Measurements from ENCODE around the gene MGLL. TPM values are rescaled to one million over a fixed set of nuclear protein-coding genes. Genes with fewer than 3 reads are reported as not detected.

MGLL gene
- total RNA-seq, result 100 to 1,000 TPM in 5 of 6 experiments, 10 to 100 TPM in 1; 97.0 to 168 (median 115) TPM
- long read RNA-seq, full-length matches to known transcripts, result 53 of 81 reads
- long read RNA-seq, partial matches to known transcripts, result 4 of 81 reads
- long read RNA-seq, other reads (novel, unspliced or antisense), result 24 of 81 reads

GRCh38 chr3:127822041-127822681, at the start of gene MGLL:
Gene MGLL (minus strand): TSS chr3:127822515. CDS start chr3:127822318, 197 bp downstream.
- no peaks in the 10 kb centered on the region for H3K27me3 ChIP-seq
- H3K4me1 ChIP-seq, result peaks cover 0 to 45% (median 14%) of the 10 kb centered on the region in 4 donors
- ATAC-seq, result peak; percentile 4 to 37 (median 18)
- intact Hi-C loops (cut with DNase I), result no loop called here
- no peaks in the 10 kb centered on the region for H3K36me3 ChIP-seq
- H3K4me3 ChIP-seq, result peak within 1 kb of the TSS; percentile 58 to 87 (median 68)
- TF ChIP-seq CTCF (IDR thresholded peaks at IDR 0.05) (no peak), POLR2A (IDR thresholded peaks at IDR 0.05) (peak; percentile 8)
- no peaks in the 10 kb centered on the region for H3K9me3 ChIP-seq
- 0% methylated on average over 4 of the region's 23 CpGs for WGBS (ENCODE audit: insufficient coverage, low coverage, low lambda C conversion rate, missing lambda C conversion rate)
- H3K27ac ChIP-seq, result peak within 1 kb of the TSS; percentile 71 to 92 (median 87)
- DNase-seq, result peak in 2 of 3 donors; percentile 61

DNA sequence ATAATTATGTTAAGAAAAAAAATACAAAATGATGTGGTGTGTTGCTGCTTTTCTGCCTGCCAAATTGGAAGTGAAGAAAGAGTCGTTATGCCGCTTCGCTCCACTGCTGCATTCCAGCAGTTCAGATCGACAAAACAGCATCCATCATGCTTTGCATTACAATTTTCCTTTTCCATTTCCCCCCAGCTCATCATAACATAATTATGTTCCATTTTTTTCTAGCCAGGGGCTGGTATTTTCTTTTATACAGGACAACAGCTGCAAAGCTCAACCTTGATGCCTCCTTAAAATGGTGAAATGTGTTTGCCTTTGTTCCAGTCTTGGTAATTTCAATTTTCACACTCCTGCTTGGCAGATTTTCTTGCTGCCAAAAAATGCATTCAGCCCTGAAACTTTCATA, 47.8 kb upstream of the MGLL start:
- H3K27ac ChIP-seq, result no peak overlapping the region

DNA sequence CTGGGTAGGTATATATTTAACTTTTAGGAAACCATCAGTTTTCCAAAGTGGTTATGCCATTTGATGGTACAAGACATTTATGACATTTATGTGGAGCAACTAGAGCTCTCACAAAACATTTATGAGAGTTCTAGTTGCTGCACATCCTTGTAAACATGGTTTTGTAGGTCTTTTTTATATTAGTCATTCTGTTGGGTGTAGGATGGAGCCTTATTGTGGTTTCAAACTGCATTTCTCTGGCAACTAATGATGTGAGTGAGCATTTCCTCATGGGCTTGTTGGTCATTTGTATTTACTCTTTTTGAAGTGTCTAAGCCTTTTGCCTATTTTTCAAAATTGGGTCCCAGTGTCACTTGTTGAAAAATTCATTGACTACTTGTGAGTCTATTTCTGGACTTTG, 45.7 kb upstream of the MGLL start:
- ATAC-seq (no peak), DNase-seq (no peak)
- intact Hi-C loops (cut with DNase I), result no loop called here

More for the DNA sequence above, 47.8 kb upstream of the MGLL start:
- TF ChIP-seq POLR2A (IDR thresholded peaks at IDR 0.05) (no peak), CTCF (IDR thresholded peaks at IDR 0.05) (no peak)
- intact Hi-C loops (cut with DNase I), result no loop called here
- no peaks in the 10 kb centered on the region for H3K9me3 ChIP-seq
- WGBS (ENCODE audit: insufficient coverage, low coverage, low lambda C conversion rate, missing lambda C conversion rate), result 84% methylated on average over 4 of the region's 4 CpGs
- DNase-seq (no peak), ATAC-seq (no peak)
- no peaks in the 10 kb centered on the region for H3K36me3 ChIP-seq
- no peaks in the 10 kb centered on the region for H3K27me3 ChIP-seq
- no peak overlapping the region for H3K4me3 ChIP-seq
- no peaks in the 10 kb centered on the region for H3K4me1 ChIP-seq

GRCh38 chr3:127867412-127867811, 45.1 kb upstream of the MGLL start:
- H3K4me3 ChIP-seq, result no peak overlapping the region
- no peaks in the 10 kb centered on the region for H3K9me3 ChIP-seq
- DNase-seq, result no peak
- TF ChIP-seq POLR2A (IDR thresholded peaks at IDR 0.05), result no peak
- no peak for TF ChIP-seq CTCF (IDR thresholded peaks at IDR 0.05)
- no peak overlapping the region for H3K27ac ChIP-seq
- 89% methylated on average over 2 of the region's 2 CpGs for WGBS (ENCODE audit: insufficient coverage, low coverage, low lambda C conversion rate, missing lambda C conversion rate)
- intact Hi-C loops (cut with DNase I), result no loop called here
- H3K36me3 ChIP-seq, result no peaks in the 10 kb centered on the region
- H3K4me1 ChIP-seq, result no peaks in the 10 kb centered on the region
- H3K27me3 ChIP-seq, result no peaks in the 10 kb centered on the region
- ATAC-seq, result no peak

More for the DNA sequence above, 45.7 kb upstream of the MGLL start:
- Histone ChIP-seq H3K4me3 (no peak overlapping the region), H3K4me1 (no peaks in the 10 kb centered on the region), H3K9me3 (no peaks in the 10 kb centered on the region), H3K36me3 (no peaks in the 10 kb centered on the region), H3K27me3 (no peaks in the 10 kb centered on the region), H3K27ac (no peak overlapping the region)
- no peak for TF ChIP-seq CTCF (IDR thresholded peaks at IDR 0.05)
- TF ChIP-seq POLR2A (IDR thresholded peaks at IDR 0.05), result no peak

Measured in right lobe of liver (tissue), 6 donors.